Midbrain (tissue), 1 donor: Measurements from ENCODE around the gene PKM.
A peak's percentile ranks its signal among the peaks of the same experiment; 100 is the strongest.
"Not testable (repeated sequence)": the region's sequence is repeated elsewhere in the genome, so short reads cannot be mapped to it uniquely, and the experiment has no call there.

Source experiments
- DNase-seq: peaks from one replicate; lab custom pipeline; 2025; lab: John Stamatoyannopoulos, UW

PKM gene

GRCh38 chr15:72231066-72231832 is at the start of gene PKM:
Gene PKM (minus strand): TSS chr15:72231190. CDS start chr15:72219097, 12,093 bp downstream.
- peak; percentile 87 for DNase-seq

GRCh38 chr15:72280751-72281150 is 49.8 kb upstream of the PKM start:
- no peak for DNase-seq

- no peak for DNase-seq
Observed at GRCh38 chr15:72278737-72279136, 47.7 kb upstream of the PKM start.

GRCh38 chr15:72276326-72276700 is 45.3 kb upstream of the PKM start:
- no peak for DNase-seq

- DNase-seq: not testable (repeated sequence)
Observed at GRCh38 chr15:72275635-72276325, 44.8 kb upstream of the PKM start.

GRCh38 chr15:72272997-72273352 is 42.0 kb upstream of the PKM start:
- DNase-seq: no peak

- DNase-seq: peak; percentile 98
Observed at GRCh38 chr15:72272213-72272996, 41.4 kb upstream of the PKM start, which contains the start of gene PARP6. Gene PARP6 (minus strand): TSS chr15:72272554. CDS start chr15:72267477, 5,077 bp downstream.

- no peak for DNase-seq
Observed at GRCh38 chr15:72271895-72272212, 40.9 kb upstream of the PKM start.

GRCh38 chr15:72271221-72271620 is 40.2 kb upstream of the PKM start:
- DNase-seq: no peak

- DNase-seq: no peak
Observed at GRCh38 chr15:72269739-72270138, 38.7 kb upstream of the PKM start.

- no peak for DNase-seq
Observed at GRCh38 chr15:72265031-72265430, 34.0 kb upstream of the PKM start.

- DNase-seq: no peak
Observed at GRCh38 chr15:72252663-72253299, 21.8 kb upstream of the PKM start.

- no peak for DNase-seq
Observed at GRCh38 chr15:72249142-72249810, 18.3 kb upstream of the PKM start.

- DNase-seq: no peak
Observed at GRCh38 chr15:72248514-72248913, 17.5 kb upstream of the PKM start.

- DNase-seq: no peak
Observed at GRCh38 chr15:72242775-72243370, 11.9 kb upstream of the PKM start.

GRCh38 chr15:72239652-72240051 is 8.7 kb upstream of the PKM start:
- no peak for DNase-seq

GRCh38 chr15:72238586-72238985 is 7.6 kb upstream of the PKM start:
- no peak for DNase-seq

- no peak for DNase-seq
Observed at GRCh38 chr15:72237853-72238224, 6.8 kb upstream of the PKM start.

GRCh38 chr15:72237029-72237852 is 6.3 kb upstream of the PKM start:
- DNase-seq: no peak

- no peak for DNase-seq
Observed at GRCh38 chr15:72236381-72237003, 5.5 kb upstream of the PKM start.
